GM18505 (cell line): ENCODE results near the gene LRRC23.

Experiments
- ATAC-seq: cut with Tn5 transposase; IDR thresholded peaks from one replicate; pipeline ENCODE4 v1.9.1; 2021; ENCODE audit not compliant: unreplicated experiment
- POLR2A ChIP-seq: IDR thresholded peaks from 4 replicates; pipeline ENCODE4 v1.6.1; 2011; ENCODE audit warnings: borderline replicate concordance; ENCODE audit not compliant: insufficient read depth, insufficient read length; ENCODE audit errors: extremely low read depth

Gene LRRC23

GRCh38 chr12:6954316-6955107 lies 49.9 kb downstream of the LRRC23 start:
- peak; percentile 12 for TF ChIP-seq POLR2A
- ATAC-seq, result no peak

- ATAC-seq, result no peak
- no peak for TF ChIP-seq POLR2A
These were observed 50.7 kb downstream of the LRRC23 start for GRCh38 chr12:6955108-6956020.

- peak; percentile 56 for TF ChIP-seq POLR2A
- no peak for ATAC-seq
These were observed 51.6 kb downstream of the LRRC23 start for GRCh38 chr12:6956021-6956727.

- TF ChIP-seq POLR2A, result no peak
These were observed 52.6 kb downstream of the LRRC23 start for GRCh38 chr12:6957151-6957701.

GRCh38 chr12:6957741-6958608 lies 53.4 kb downstream of the LRRC23 start:
- TF ChIP-seq POLR2A, result peak; percentile 45
- ATAC-seq, result no peak

More at GRCh38 chr12:6957151-6957701, 52.6 kb downstream of the LRRC23 start:
- ATAC-seq, result no peak

GRCh38 chr12:6958609-6959057 lies 54.0 kb downstream of the LRRC23 start:
- ATAC-seq, result no peak
- no peak for TF ChIP-seq POLR2A

- TF ChIP-seq POLR2A, result peak; percentile 82
- ATAC-seq, result peak; percentile 43
These were observed 54.6 kb downstream of the LRRC23 start for GRCh38 chr12:6959058-6959804.

GRCh38 chr12:6959805-6960592 lies 55.4 kb downstream of the LRRC23 start:
- ATAC-seq, result no peak
- TF ChIP-seq POLR2A, result no peak

GRCh38 chr12:6960593-6961277 lies 56.1 kb downstream of the LRRC23 start:
- TF ChIP-seq POLR2A, result no peak
- no peak for ATAC-seq

- ATAC-seq, result no peak
These were observed 56.7 kb downstream of the LRRC23 start for GRCh38 chr12:6961278-6961694.

More at GRCh38 chr12:6961278-6961694, 56.7 kb downstream of the LRRC23 start:
- peak; percentile 45 for TF ChIP-seq POLR2A
